ENCODE measurements around the gene TMEM14C.

Gene TMEM14C

DNA sequence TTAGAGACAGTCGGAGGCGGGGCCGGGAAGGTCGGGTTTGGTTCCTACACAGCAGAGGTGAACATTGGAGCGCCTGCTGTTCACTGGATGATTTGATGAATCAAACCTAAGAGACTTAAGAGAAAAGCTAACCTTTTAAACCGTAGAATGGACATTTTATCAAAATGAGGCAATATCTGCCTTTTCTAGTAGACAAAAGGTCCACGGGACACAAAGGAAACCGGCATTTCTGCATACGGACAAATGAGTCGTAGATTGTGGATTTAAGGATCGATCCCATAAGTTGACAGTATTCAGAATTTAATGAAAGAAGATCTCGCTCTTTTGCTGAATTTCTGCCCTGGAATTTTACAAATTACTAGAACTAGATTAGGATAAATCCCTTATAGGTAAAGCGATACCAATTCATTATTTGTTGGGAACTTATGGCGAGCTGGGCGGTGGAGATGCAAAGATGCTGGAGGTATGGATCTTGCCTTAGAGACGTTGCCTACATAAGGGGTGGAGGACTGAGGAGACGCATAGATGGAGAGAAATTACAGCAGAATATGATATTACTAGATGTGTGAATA is 27.7 kb upstream of the TMEM14C start:
- no peak for TF ChIP-seq CTCF (conservative IDR thresholded peaks at IDR 0.05; ENCODE audit: low read depth, low read length)
- Histone ChIP-seq H3K4me3 (IDR thresholded peaks at IDR 0.05; ENCODE audit: insufficient read depth, low read depth, low read length) (peak overlapping the region; percentile 24), H3K4me2 (peak overlapping the region; percentile 88), H4K20me1 (ENCODE audit: insufficient read depth) (no peaks in the 10 kb centered on the region), H3K79me2 (ENCODE audit: insufficient read depth, low read depth) (peaks cover 46% of the 10 kb centered on the region), H3K4me1 (ENCODE audit: low read depth, poor library complexity, severe bottlenecking) (peaks cover 24% of the 10 kb centered on the region), H3K27ac (peak overlapping the region; percentile 89), H2AFZ (ENCODE audit: low read depth) (peak overlapping the region; percentile 79), H3K36me3 (ENCODE audit: insufficient read depth) (peaks cover 3% of the 10 kb centered on the region; the same call in 1 of the 2 replicates), H3K27me3 (ENCODE audit: insufficient read depth, low read depth) (no peaks in the 10 kb centered on the region), H3K9ac (peak overlapping the region; percentile 89)

GRCh38 chr6:10696655-10697054 is 26.2 kb upstream of the TMEM14C start:
- H3K36me3 ChIP-seq (ENCODE audit: insufficient read depth), result peaks cover 3% of the 10 kb centered on the region; the same call in 1 of the 2 replicates
- no peak overlapping the region for H3K4me3 ChIP-seq (IDR thresholded peaks at IDR 0.05; ENCODE audit: insufficient read depth, low read depth, low read length)
- no peak overlapping the region for H2AFZ ChIP-seq (ENCODE audit: low read depth)
- H3K27ac ChIP-seq, result no peak overlapping the region
- no peaks in the 10 kb centered on the region for H3K27me3 ChIP-seq (ENCODE audit: insufficient read depth, low read depth)
- peaks cover 34% of the 10 kb centered on the region for H3K4me1 ChIP-seq (ENCODE audit: low read depth, poor library complexity, severe bottlenecking)
- peaks cover 46% of the 10 kb centered on the region for H3K79me2 ChIP-seq (ENCODE audit: insufficient read depth, low read depth)
- no peak for TF ChIP-seq CTCF (conservative IDR thresholded peaks at IDR 0.05; ENCODE audit: low read depth, low read length)
- no peaks in the 10 kb centered on the region for H4K20me1 ChIP-seq (ENCODE audit: insufficient read depth)
- H3K9ac ChIP-seq, result no peak overlapping the region; the same call in 1 of the 2 replicates
- H3K4me2 ChIP-seq, result peak overlapping the region; percentile 88

DNA sequence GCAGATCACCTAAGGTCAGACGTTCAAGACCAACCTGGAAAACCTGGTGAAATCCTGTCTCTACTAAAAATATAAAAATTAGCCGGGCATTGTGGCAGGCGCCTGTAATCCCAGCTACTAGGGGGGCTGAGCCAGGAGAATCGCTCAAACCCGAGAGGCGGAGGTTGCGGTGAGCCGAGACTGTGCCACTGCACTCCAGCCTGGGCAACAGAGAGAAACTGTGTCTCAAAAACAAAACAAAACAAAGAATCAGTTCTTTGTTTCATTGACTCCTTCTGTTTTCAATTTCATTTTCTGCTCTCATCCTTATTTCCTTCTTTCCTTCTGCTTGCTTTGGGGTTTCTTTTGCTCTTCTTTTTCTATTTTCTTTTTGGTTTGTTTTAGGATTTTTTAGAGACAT is 8.9 kb upstream of the TMEM14C start:
- Histone ChIP-seq H3K36me3 (ENCODE audit: insufficient read depth) (peaks cover 1% of the 10 kb centered on the region; the same call in 1 of the 2 replicates), H3K9ac (peak overlapping the region; percentile 71), H2AFZ (ENCODE audit: low read depth) (peak overlapping the region; percentile 75), H3K79me2 (ENCODE audit: insufficient read depth, low read depth) (no peaks in the 10 kb centered on the region), H3K4me1 (ENCODE audit: low read depth, poor library complexity, severe bottlenecking) (peaks cover 41% of the 10 kb centered on the region), H3K4me2 (peak overlapping the region; percentile 79), H3K27me3 (ENCODE audit: insufficient read depth, low read depth) (no peaks in the 10 kb centered on the region), H3K4me3 (IDR thresholded peaks at IDR 0.05; ENCODE audit: insufficient read depth, low read depth, low read length) (no peak overlapping the region), H3K27ac (peak overlapping the region; percentile 81), H4K20me1 (ENCODE audit: insufficient read depth) (no peaks in the 10 kb centered on the region)
- TF ChIP-seq CTCF (conservative IDR thresholded peaks at IDR 0.05; ENCODE audit: low read depth, low read length), result no peak

DNA sequence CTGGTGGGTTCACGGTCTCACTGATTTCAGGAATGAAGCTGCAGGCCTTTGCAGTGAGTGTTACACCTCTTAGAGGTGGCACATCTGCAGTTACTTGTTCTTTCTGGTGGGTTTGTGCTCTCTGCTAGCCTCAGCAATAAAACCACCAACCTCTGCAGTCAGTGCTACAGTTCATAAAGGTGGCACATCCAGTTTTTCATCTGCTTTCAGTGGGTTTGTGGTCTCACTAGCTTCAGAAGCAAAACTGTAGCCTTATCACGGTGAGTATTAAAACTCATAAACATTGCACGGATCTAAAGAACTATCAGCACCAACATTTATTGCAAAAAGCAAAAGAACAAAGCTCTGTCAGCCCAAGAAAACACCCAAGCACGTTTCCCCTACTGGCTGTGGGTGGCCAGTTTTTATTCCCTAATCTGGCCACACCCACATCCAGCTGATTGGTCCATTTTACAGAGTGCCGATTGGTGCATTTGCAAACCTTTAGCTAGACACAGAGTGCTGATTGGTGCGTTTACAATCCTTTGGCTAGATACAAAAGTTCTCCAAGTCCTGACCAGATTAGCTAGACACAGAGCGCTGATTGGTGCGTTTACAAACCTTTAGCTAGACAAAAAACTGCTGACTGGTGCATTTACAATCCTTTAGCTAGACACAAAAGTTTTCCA is 3.4 kb upstream of the TMEM14C start:
- Histone ChIP-seq H3K9ac (no peak overlapping the region), H4K20me1 (ENCODE audit: insufficient read depth) (no peaks in the 10 kb centered on the region), H3K4me2 (peak overlapping the region; percentile 62; the same call in 1 of the 2 replicates)

More for the DNA sequence above, 3.4 kb upstream of the TMEM14C start:
- peak overlapping the region; percentile 76 for H3K27ac ChIP-seq
- H3K4me3 ChIP-seq (IDR thresholded peaks at IDR 0.05; ENCODE audit: insufficient read depth, low read depth, low read length), result no peak overlapping the region
- H3K36me3 ChIP-seq (ENCODE audit: insufficient read depth), result no peaks in the 10 kb centered on the region
- TF ChIP-seq CTCF (conservative IDR thresholded peaks at IDR 0.05; ENCODE audit: low read depth, low read length), result 0 out of 2 replicates have a peak, but pooled peaks have one; percentile 26
- peaks cover 4% of the 10 kb centered on the region; the same call in 1 of the 2 replicates for H3K79me2 ChIP-seq (ENCODE audit: insufficient read depth, low read depth)
- H3K27me3 ChIP-seq (ENCODE audit: insufficient read depth, low read depth), result no peaks in the 10 kb centered on the region
- peaks cover 53% of the 10 kb centered on the region for H3K4me1 ChIP-seq (ENCODE audit: low read depth, poor library complexity, severe bottlenecking)
- H2AFZ ChIP-seq (ENCODE audit: low read depth), result peak overlapping the region; percentile 17; the same call in 1 of the 2 replicates
